ENCODE measurements around the gene PCED1B.

DNA sequence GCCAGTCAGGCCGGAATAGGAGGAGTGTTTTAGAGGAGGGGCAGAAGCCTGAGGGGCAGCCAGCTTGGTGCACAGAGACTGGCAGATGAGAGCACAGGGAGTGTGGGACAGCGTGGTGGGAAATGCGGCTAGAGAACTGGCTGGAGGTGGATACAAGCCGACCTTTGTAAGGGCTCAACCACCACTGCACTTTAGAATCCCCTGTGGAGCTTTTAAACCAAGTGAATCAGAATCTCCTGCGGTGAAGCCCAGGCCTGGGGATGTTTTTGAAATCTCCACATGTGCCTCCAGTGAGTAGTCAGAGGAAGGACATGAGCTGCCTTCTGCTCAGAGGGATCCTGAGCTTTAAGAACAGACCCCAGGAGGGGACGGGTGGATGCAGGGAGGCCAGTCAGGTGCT is 10.9 kb upstream of the PCED1B start:
- no peak for TF ChIP-seq POLR2AphosphoS5 (IDR thresholded peaks at IDR 0.05)
- TF ChIP-seq CTCF (IDR thresholded peaks at IDR 0.05) = no peak
